ENCODE data around the gene SAG.
A peak's percentile ranks its signal among the peaks of the same experiment; 100 is the strongest.

Gene SAG

GRCh38 chr2:233265899-233266431 is 41.7 kb upstream of the SAG start:
- H2AK5ac ChIP-seq (ENCODE audit: low read length, severe bottlenecking): no peak overlapping the region
- H2BK15ac ChIP-seq (ENCODE audit: low read depth, poor library complexity, severe bottlenecking): no peak overlapping the region
- no peaks in the 10 kb centered on the region for H3K9me3 ChIP-seq (ENCODE audit: control insufficient read depth, low read length)
- no peak for DNase-seq
- H3K18ac ChIP-seq (ENCODE audit: low read depth in 1 of 2, low read length in 2 of 2): no peak overlapping the region
- 98% methylated on average over 10 of the region's 10 CpGs for WGBS
- no peak overlapping the region for H2BK5ac ChIP-seq (ENCODE audit: low read depth, low read length, poor library complexity, severe bottlenecking)
- no peak overlapping the region for H3K4me3 ChIP-seq (ENCODE audit: insufficient read depth in 1 of 2, low read depth in 1 of 2, low read length in 2 of 2)
- H3K27me3 ChIP-seq (ENCODE audit: control insufficient read depth in 1 of 2, insufficient read depth in 1 of 2, low read length in 2 of 2): no peaks in the 10 kb centered on the region
- H3K23ac ChIP-seq (ENCODE audit: low read length in 2 of 2): no peak overlapping the region
- no peaks in the 10 kb centered on the region for H3K4me1 ChIP-seq (ENCODE audit: control insufficient read depth, insufficient read depth, low read depth, low read length)
- H4K91ac ChIP-seq (ENCODE audit: low read length): no peak overlapping the region
- H4K8ac ChIP-seq (ENCODE audit: low read length): no peak overlapping the region
- no peak overlapping the region for H3K9ac ChIP-seq (ENCODE audit: low read length)
- no peak overlapping the region for H3K27ac ChIP-seq (ENCODE audit: low read length, poor library complexity, severe bottlenecking)
- H2BK120ac ChIP-seq (ENCODE audit: low read depth, low read length): no peak overlapping the region
- H3K14ac ChIP-seq (ENCODE audit: low read length in 2 of 2): no peak overlapping the region
- H3K36me3 ChIP-seq (ENCODE audit: control insufficient read depth in 1 of 2, insufficient read depth in 2 of 2, low read depth in 1 of 2, low read length in 2 of 2): peaks cover 47 to 98% of the 10 kb centered on the region in 2 experiments
- no peak overlapping the region for H3K4ac ChIP-seq (ENCODE audit: low read depth in 1 of 2, low read length in 2 of 2)
- no peak overlapping the region for H2AFZ ChIP-seq (ENCODE audit: low read depth, low read length)
- no peak overlapping the region for H2BK12ac ChIP-seq (ENCODE audit: low read length in 2 of 2)
- peaks cover 29% of the 10 kb centered on the region for H3K79me1 ChIP-seq (replicated peaks; ENCODE audit: low read length, poor library complexity, severe bottlenecking)
- no peak overlapping the region for H3K4me2 ChIP-seq (ENCODE audit: low read length, poor library complexity, severe bottlenecking)

- Histone ChIP-seq H3K14ac (ENCODE audit: low read length in 2 of 2) (no peak overlapping the region), H2BK15ac (ENCODE audit: low read depth, poor library complexity, severe bottlenecking) (no peak overlapping the region), H2AK5ac (ENCODE audit: low read length, severe bottlenecking) (no peak overlapping the region), H3K36me3 (ENCODE audit: control insufficient read depth in 1 of 2, insufficient read depth in 2 of 2, low read depth in 1 of 2, low read length in 2 of 2) (peaks cover 45 to 96% of the 10 kb centered on the region in 2 experiments), H2AFZ (ENCODE audit: low read depth, low read length) (no peak overlapping the region), H4K91ac (ENCODE audit: low read length) (no peak overlapping the region), H3K23ac (ENCODE audit: low read length in 2 of 2) (no peak overlapping the region), H3K79me1 (replicated peaks; ENCODE audit: low read length, poor library complexity, severe bottlenecking) (peaks cover 29% of the 10 kb centered on the region), H4K8ac (ENCODE audit: low read length) (no peak overlapping the region), H2BK120ac (ENCODE audit: low read depth, low read length) (no peak overlapping the region), H3K27me3 (ENCODE audit: control insufficient read depth in 1 of 2, insufficient read depth in 1 of 2, low read length in 2 of 2) (no peaks in the 10 kb centered on the region), H2BK5ac (ENCODE audit: low read depth, low read length, poor library complexity, severe bottlenecking) (no peak overlapping the region), H3K9ac (ENCODE audit: low read length) (no peak overlapping the region), H3K27ac (ENCODE audit: low read length, poor library complexity, severe bottlenecking) (no peak overlapping the region), H3K4me2 (ENCODE audit: low read length, poor library complexity, severe bottlenecking) (no peak overlapping the region), H3K9me3 (ENCODE audit: control insufficient read depth, low read length) (no peaks in the 10 kb centered on the region), H3K18ac (ENCODE audit: low read depth in 1 of 2, low read length in 2 of 2) (no peak overlapping the region), H3K4ac (ENCODE audit: low read depth in 1 of 2, low read length in 2 of 2) (no peak overlapping the region), H3K4me1 (ENCODE audit: control insufficient read depth, insufficient read depth, low read depth, low read length) (no peaks in the 10 kb centered on the region), H2BK12ac (ENCODE audit: low read length in 2 of 2) (no peak overlapping the region), H3K4me3 (ENCODE audit: insufficient read depth in 1 of 2, low read depth in 1 of 2, low read length in 2 of 2) (no peak overlapping the region)
- DNase-seq: no peak
- 93% methylated on average over 3 of the region's 4 CpGs for WGBS
These were observed 41.1 kb upstream of the SAG start for GRCh38 chr2:233266481-233266880.

- H3K23ac ChIP-seq (ENCODE audit: low read length in 2 of 2): peak overlapping the region in 1 of 2 experiments; percentile 18
- no peak overlapping the region for H3K4me3 ChIP-seq (ENCODE audit: insufficient read depth in 1 of 2, low read depth in 1 of 2, low read length in 2 of 2)
- H3K9me3 ChIP-seq (ENCODE audit: control insufficient read depth, low read length): no peaks in the 10 kb centered on the region
- no peak overlapping the region for H3K4ac ChIP-seq (ENCODE audit: low read depth in 1 of 2, low read length in 2 of 2)
- no peak overlapping the region for H3K4me2 ChIP-seq (ENCODE audit: low read length, poor library complexity, severe bottlenecking)
- H2BK15ac ChIP-seq (ENCODE audit: low read depth, poor library complexity, severe bottlenecking): no peak overlapping the region
- no peak overlapping the region for H3K18ac ChIP-seq (ENCODE audit: low read depth in 1 of 2, low read length in 2 of 2)
- H3K27ac ChIP-seq (ENCODE audit: low read length, poor library complexity, severe bottlenecking): no peak overlapping the region
- no peaks in the 10 kb centered on the region for H3K4me1 ChIP-seq (ENCODE audit: control insufficient read depth, insufficient read depth, low read depth, low read length)
- DNase-seq: no peak
- H3K36me3 ChIP-seq (ENCODE audit: control insufficient read depth in 1 of 2, insufficient read depth in 2 of 2, low read depth in 1 of 2, low read length in 2 of 2): peaks cover 35 to 96% of the 10 kb centered on the region in 2 experiments
- no peak overlapping the region for H3K14ac ChIP-seq (ENCODE audit: low read length in 2 of 2)
- no peak overlapping the region for H2BK12ac ChIP-seq (ENCODE audit: low read length in 2 of 2)
- H2AFZ ChIP-seq (ENCODE audit: low read depth, low read length): no peak overlapping the region
- H3K79me1 ChIP-seq (replicated peaks; ENCODE audit: low read length, poor library complexity, severe bottlenecking): peaks cover 18% of the 10 kb centered on the region
- H2BK120ac ChIP-seq (ENCODE audit: low read depth, low read length): no peak overlapping the region
- 91% methylated on average over 4 of the region's 6 CpGs for WGBS
- H3K27me3 ChIP-seq (ENCODE audit: control insufficient read depth in 1 of 2, insufficient read depth in 1 of 2, low read length in 2 of 2): no peaks in the 10 kb centered on the region
- no peak overlapping the region for H2BK5ac ChIP-seq (ENCODE audit: low read depth, low read length, poor library complexity, severe bottlenecking)
- H2AK5ac ChIP-seq (ENCODE audit: low read length, severe bottlenecking): no peak overlapping the region
- H4K8ac ChIP-seq (ENCODE audit: low read length): no peak overlapping the region
- no peak overlapping the region for H4K91ac ChIP-seq (ENCODE audit: low read length)
- no peak overlapping the region for H3K9ac ChIP-seq (ENCODE audit: low read length)
These were observed 39.9 kb upstream of the SAG start for GRCh38 chr2:233267516-233268245.

GRCh38 chr2:233270366-233270765 is 37.2 kb upstream of the SAG start:
- no peak overlapping the region for H3K4me2 ChIP-seq (ENCODE audit: low read length, poor library complexity, severe bottlenecking)
- no peaks in the 10 kb centered on the region for H3K9me3 ChIP-seq (ENCODE audit: control insufficient read depth, low read length)
- H2AK5ac ChIP-seq (ENCODE audit: low read length, severe bottlenecking): no peak overlapping the region
- H3K4me1 ChIP-seq (ENCODE audit: control insufficient read depth, insufficient read depth, low read depth, low read length): no peaks in the 10 kb centered on the region
- no peak overlapping the region for H2BK12ac ChIP-seq (ENCODE audit: low read length in 2 of 2)
- no peak overlapping the region for H2AFZ ChIP-seq (ENCODE audit: low read depth, low read length)
- H3K27me3 ChIP-seq (ENCODE audit: control insufficient read depth in 1 of 2, insufficient read depth in 1 of 2, low read length in 2 of 2): no peaks in the 10 kb centered on the region
- no peak for DNase-seq
- H3K18ac ChIP-seq (ENCODE audit: low read depth in 1 of 2, low read length in 2 of 2): no peak overlapping the region
- no peak overlapping the region for H3K14ac ChIP-seq (ENCODE audit: low read length in 2 of 2)
- WGBS: 83% methylated on average over 4 of the region's 5 CpGs
- H3K9ac ChIP-seq (ENCODE audit: low read length): no peak overlapping the region
- H4K91ac ChIP-seq (ENCODE audit: low read length): no peak overlapping the region
- no peak overlapping the region for H3K27ac ChIP-seq (ENCODE audit: low read length, poor library complexity, severe bottlenecking)
- H2BK15ac ChIP-seq (ENCODE audit: low read depth, poor library complexity, severe bottlenecking): no peak overlapping the region
- no peak overlapping the region for H3K4ac ChIP-seq (ENCODE audit: low read depth in 1 of 2, low read length in 2 of 2)
- no peak overlapping the region for H3K4me3 ChIP-seq (ENCODE audit: insufficient read depth in 1 of 2, low read depth in 1 of 2, low read length in 2 of 2)
- H2BK5ac ChIP-seq (ENCODE audit: low read depth, low read length, poor library complexity, severe bottlenecking): no peak overlapping the region
- no peak overlapping the region for H4K8ac ChIP-seq (ENCODE audit: low read length)
- H3K23ac ChIP-seq (ENCODE audit: low read length in 2 of 2): no peak overlapping the region
- peaks cover 12% of the 10 kb centered on the region for H3K79me1 ChIP-seq (replicated peaks; ENCODE audit: low read length, poor library complexity, severe bottlenecking)
- H2BK120ac ChIP-seq (ENCODE audit: low read depth, low read length): no peak overlapping the region
- H3K36me3 ChIP-seq (ENCODE audit: control insufficient read depth in 1 of 2, insufficient read depth in 2 of 2, low read depth in 1 of 2, low read length in 2 of 2): peaks cover 29 to 97% of the 10 kb centered on the region in 2 experiments

Measured in mesenchymal stem cell (in vitro differentiated cells and primary cell).